ENCODE results near the gene MBOAT1. TPM values are rescaled to one million over a fixed set of nuclear protein-coding genes. Genes with fewer than 3 reads are reported as not detected.

The MBOAT1 gene
- polyA plus RNA-seq, 1 donor (not counting 4 experiments of a cell fraction or from before 2014, with no cell fraction given), result 4.9 TPM

- no peak overlapping the region for H3K4me2 ChIP-seq (ENCODE audit: control insufficient read depth, extremely low read depth, insufficient read depth, low read depth, low read length)
- H4K20me1 ChIP-seq (ENCODE audit: control insufficient read depth, extremely low read depth, insufficient read depth, low read length), result no peaks in the 10 kb centered on the region
- H3K36me3 ChIP-seq (ENCODE audit: control insufficient read depth in 2 of 2, extremely low read depth in 1 of 2, insufficient read depth in 2 of 2, low read length in 2 of 2), result no peaks in the 10 kb centered on the region
- no peak for DNase-seq (ENCODE audit: low read depth, low spot score)
- TF ChIP-seq, protein P1, sequence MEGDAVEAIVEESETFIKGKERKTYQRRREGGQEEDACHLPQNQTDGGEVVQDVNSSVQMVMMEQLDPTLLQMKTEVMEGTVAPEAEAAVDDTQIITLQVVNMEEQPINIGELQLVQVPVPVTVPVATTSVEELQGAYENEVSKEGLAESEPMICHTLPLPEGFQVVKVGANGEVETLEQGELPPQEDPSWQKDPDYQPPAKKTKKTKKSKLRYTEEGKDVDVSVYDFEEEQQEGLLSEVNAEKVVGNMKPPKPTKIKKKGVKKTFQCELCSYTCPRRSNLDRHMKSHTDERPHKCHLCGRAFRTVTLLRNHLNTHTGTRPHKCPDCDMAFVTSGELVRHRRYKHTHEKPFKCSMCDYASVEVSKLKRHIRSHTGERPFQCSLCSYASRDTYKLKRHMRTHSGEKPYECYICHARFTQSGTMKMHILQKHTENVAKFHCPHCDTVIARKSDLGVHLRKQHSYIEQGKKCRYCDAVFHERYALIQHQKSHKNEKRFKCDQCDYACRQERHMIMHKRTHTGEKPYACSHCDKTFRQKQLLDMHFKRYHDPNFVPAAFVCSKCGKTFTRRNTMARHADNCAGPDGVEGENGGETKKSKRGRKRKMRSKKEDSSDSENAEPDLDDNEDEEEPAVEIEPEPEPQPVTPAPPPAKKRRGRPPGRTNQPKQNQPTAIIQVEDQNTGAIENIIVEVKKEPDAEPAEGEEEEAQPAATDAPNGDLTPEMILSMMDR (optimal IDR thresholded peaks at IDR 0.05 in 1 of 3, IDR thresholded peaks at IDR 0.05 in 1 of 3, conservative IDR thresholded peaks at IDR 0.05 in 1 of 3; ENCODE audit: extremely low read depth in 1 of 3, insufficient read depth in 2 of 3, low read length in 3 of 3), result no peak
- TF ChIP-seq EZH2 (IDR thresholded peaks at IDR 0.05; ENCODE audit: low read length), result no peak
- dilution Hi-C loops (cut with MboI; ENCODE audit: extremely low pct_ligation_motif_present, low sequenced_read_pairs), result no loop called here
- H3K4me3 ChIP-seq (ENCODE audit: control insufficient read depth in 2 of 3, extremely low read depth in 1 of 3, insufficient read depth in 2 of 3, low read depth in 1 of 3, low read length in 3 of 3), result no peak overlapping the region
- no peak overlapping the region for H2AFZ ChIP-seq (ENCODE audit: control insufficient read depth, low read length)
- no peaks in the 10 kb centered on the region for H3K27me3 ChIP-seq (ENCODE audit: control insufficient read depth, extremely low read depth, insufficient read depth, low read length)
- H3K4me1 ChIP-seq (ENCODE audit: control insufficient read depth, extremely low read depth, insufficient read depth, low read length), result no peaks in the 10 kb centered on the region
- H3K9me1 ChIP-seq (ENCODE audit: control insufficient read depth, extremely low read depth, insufficient read depth, low read length), result no peaks in the 10 kb centered on the region
- no peak overlapping the region for H3K9ac ChIP-seq (ENCODE audit: control insufficient read depth, extremely low read depth, insufficient read depth, low read length)
- no peak for FAIRE-seq
- no peak overlapping the region for H3K27ac ChIP-seq (ENCODE audit: control insufficient read depth, insufficient read depth, low read length)
- no peaks in the 10 kb centered on the region for H3K9me3 ChIP-seq (ENCODE audit: control insufficient read depth, low read depth, low read length)
- no peaks in the 10 kb centered on the region for H3K79me2 ChIP-seq (ENCODE audit: control insufficient read depth, insufficient read depth, low read length)
Measured at GRCh38 chr6:20255428-20255827, 43.2 kb upstream of the MBOAT1 start.

DNA sequence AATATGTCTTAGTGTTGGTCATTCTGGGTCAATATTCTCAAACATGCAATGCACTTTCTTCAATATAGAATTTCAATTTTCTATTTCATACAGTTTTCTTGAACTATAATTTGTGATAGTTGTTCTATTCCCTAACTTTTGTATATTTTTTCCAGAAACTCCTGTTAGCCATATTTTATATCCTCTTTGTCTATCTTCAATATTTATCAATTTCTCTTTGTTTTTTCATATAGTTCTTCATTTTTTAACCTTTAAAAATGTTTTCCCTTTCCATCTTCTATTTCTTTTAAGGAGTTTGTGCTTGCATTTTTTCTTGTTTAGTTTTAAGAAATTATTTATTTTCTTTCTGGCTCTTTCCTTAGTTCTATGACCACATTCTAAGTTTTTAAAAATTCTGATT lies 42.0 kb upstream of the MBOAT1 start:
- FAIRE-seq (no peak), DNase-seq (ENCODE audit: low read depth, low spot score) (no peak)
- Histone ChIP-seq H3K9ac (ENCODE audit: control insufficient read depth, extremely low read depth, insufficient read depth, low read length) (no peak overlapping the region), H3K36me3 (ENCODE audit: control insufficient read depth in 2 of 2, extremely low read depth in 1 of 2, insufficient read depth in 2 of 2, low read length in 2 of 2) (no peaks in the 10 kb centered on the region), H3K79me2 (ENCODE audit: control insufficient read depth, insufficient read depth, low read length) (no peaks in the 10 kb centered on the region), H3K4me1 (ENCODE audit: control insufficient read depth, extremely low read depth, insufficient read depth, low read length) (no peaks in the 10 kb centered on the region), H4K20me1 (ENCODE audit: control insufficient read depth, extremely low read depth, insufficient read depth, low read length) (no peaks in the 10 kb centered on the region), H3K4me2 (ENCODE audit: control insufficient read depth, extremely low read depth, insufficient read depth, low read depth, low read length) (no peak overlapping the region), H3K27me3 (ENCODE audit: control insufficient read depth, extremely low read depth, insufficient read depth, low read length) (no peaks in the 10 kb centered on the region), H2AFZ (ENCODE audit: control insufficient read depth, low read length) (no peak overlapping the region), H3K9me1 (ENCODE audit: control insufficient read depth, extremely low read depth, insufficient read depth, low read length) (no peaks in the 10 kb centered on the region), H3K9me3 (ENCODE audit: control insufficient read depth, low read depth, low read length) (no peaks in the 10 kb centered on the region), H3K4me3 (ENCODE audit: control insufficient read depth in 2 of 3, extremely low read depth in 1 of 3, insufficient read depth in 2 of 3, low read depth in 1 of 3, low read length in 3 of 3) (no peak overlapping the region), H3K27ac (ENCODE audit: control insufficient read depth, insufficient read depth, low read length) (no peak overlapping the region)
- dilution Hi-C loops (cut with MboI; ENCODE audit: extremely low pct_ligation_motif_present, low sequenced_read_pairs), result no loop called here
- TF ChIP-seq, protein P1 (optimal IDR thresholded peaks at IDR 0.05 in 1 of 3, IDR thresholded peaks at IDR 0.05 in 1 of 3, conservative IDR thresholded peaks at IDR 0.05 in 1 of 3; ENCODE audit: extremely low read depth in 1 of 3, insufficient read depth in 2 of 3, low read length in 3 of 3), result no peak
- no peak for TF ChIP-seq EZH2 (IDR thresholded peaks at IDR 0.05; ENCODE audit: low read length)
